Measurements from ENCODE around the gene HELB.
A peak's percentile ranks its signal among the peaks of the same experiment; 100 is the strongest.

HELB gene

GRCh38 chr12:66279123-66279712, 23.1 kb upstream of the HELB start:
- DNase-seq (ENCODE audit: low read depth, low spot score): no peak
- no peak overlapping the region for H3K4me3 ChIP-seq (ENCODE audit: low read depth, low read length)
- POLR2A ChIA-PET: no interaction called here
- peak; percentile 66 for TF ChIP-seq CTCF (IDR thresholded peaks at IDR 0.05; ENCODE audit: insufficient read depth, low read length, missing control alignments)
- CTCF ChIA-PET: interaction anchor here (0.7 to 2.6 kb wide), 5 partner anchors 9 to 428 kb away, joined by 3 to 31 read pairs (median 3); partner anchors contain the start of gene HELB

- no peak for DNase-seq (ENCODE audit: low read depth, low spot score)
- POLR2A ChIA-PET: no interaction called here
- no peak overlapping the region for H3K4me3 ChIP-seq (ENCODE audit: low read depth, low read length)
- CTCF ChIA-PET: interaction anchor here (0.8 kb wide), 1 partner anchor 71 kb away, joined by 3 read pairs; no protein-coding TSS in a partner anchor
- TF ChIP-seq CTCF (IDR thresholded peaks at IDR 0.05; ENCODE audit: insufficient read depth, low read length, missing control alignments): no peak
These were observed 21.7 kb upstream of the HELB start for GRCh38 chr12:66280561-66280960.

- POLR2A ChIA-PET: no interaction called here
- no peak for DNase-seq (ENCODE audit: low read depth, low spot score)
- no peak overlapping the region for H3K4me3 ChIP-seq (ENCODE audit: low read depth, low read length)
- CTCF ChIA-PET: interaction anchor here (1.9 to 2.2 kb wide), 2 partner anchors 13 to 126 kb away, joined by 12 to 13 read pairs; no protein-coding TSS in a partner anchor
- no peak for TF ChIP-seq CTCF (IDR thresholded peaks at IDR 0.05; ENCODE audit: insufficient read depth, low read length, missing control alignments)
These were observed 20.0 kb upstream of the HELB start for GRCh38 chr12:66282244-66282643.

GRCh38 chr12:66287275-66287674, 15.0 kb upstream of the HELB start:
- ChIA-PET CTCF (no interaction called here), POLR2A (no interaction called here)
- no peak for TF ChIP-seq CTCF (IDR thresholded peaks at IDR 0.05; ENCODE audit: insufficient read depth, low read length, missing control alignments)
- DNase-seq (ENCODE audit: low read depth, low spot score): no peak
- H3K4me3 ChIP-seq (ENCODE audit: low read depth, low read length): no peak overlapping the region

- ChIA-PET POLR2A (no interaction called here), CTCF (no interaction called here)
- no peak for TF ChIP-seq CTCF (IDR thresholded peaks at IDR 0.05; ENCODE audit: insufficient read depth, low read length, missing control alignments)
- no peak overlapping the region for H3K4me3 ChIP-seq (ENCODE audit: low read depth, low read length)
- no peak for DNase-seq (ENCODE audit: low read depth, low spot score)
These were observed 14.2 kb upstream of the HELB start for GRCh38 chr12:66288121-66288520.

- CTCF ChIA-PET: no interaction called here
- POLR2A ChIA-PET: no interaction called here
- no peak for TF ChIP-seq CTCF (IDR thresholded peaks at IDR 0.05; ENCODE audit: insufficient read depth, low read length, missing control alignments)
- no peak overlapping the region for H3K4me3 ChIP-seq (ENCODE audit: low read depth, low read length)
- DNase-seq (ENCODE audit: low read depth, low spot score): no peak
These were observed 12.8 kb upstream of the HELB start for GRCh38 chr12:66289485-66289884.
